ENCODE results near the gene TMEM185B. TPM values are rescaled to one million over a fixed set of nuclear protein-coding genes. Genes with fewer than 3 reads are reported as not detected.
"Not testable (repeated sequence)": the region's sequence is repeated elsewhere in the genome, so short reads cannot be mapped to it uniquely, and the experiment has no call there.

TMEM185B gene
- total RNA-seq, 4 donors from 2014 or later: 12.1 to 23.2 (median 17.8) TPM

GRCh38 chr2:120261387-120262006 lies 38.3 kb upstream of the TMEM185B start:
- Histone ChIP-seq H3K4me1 (peaks cover 0 to 11% (median 2%) of the 10 kb centered on the region in 4 donors), H3K36me3 (no peaks in the 10 kb centered on the region), H3K9me3 (no peaks in the 10 kb centered on the region), H3K4me3 (no peak overlapping the region), H3K27me3 (no peaks in the 10 kb centered on the region), H3K27ac (no peak overlapping the region)
- no peak for DNase-seq
- intact Hi-C loops (cut with DNase I; ENCODE audit: low total_unique reads) (no loop called here), in situ Hi-C loops (cut with MboI; ENCODE audit: low pct_ligation_motif_present in 1 of 4, low pct_unique_long_range_greater_than_20kb in 1 of 4, low sequenced_read_pairs in 3 of 4) (no loop called here)
- TF ChIP-seq, protein P1, sequence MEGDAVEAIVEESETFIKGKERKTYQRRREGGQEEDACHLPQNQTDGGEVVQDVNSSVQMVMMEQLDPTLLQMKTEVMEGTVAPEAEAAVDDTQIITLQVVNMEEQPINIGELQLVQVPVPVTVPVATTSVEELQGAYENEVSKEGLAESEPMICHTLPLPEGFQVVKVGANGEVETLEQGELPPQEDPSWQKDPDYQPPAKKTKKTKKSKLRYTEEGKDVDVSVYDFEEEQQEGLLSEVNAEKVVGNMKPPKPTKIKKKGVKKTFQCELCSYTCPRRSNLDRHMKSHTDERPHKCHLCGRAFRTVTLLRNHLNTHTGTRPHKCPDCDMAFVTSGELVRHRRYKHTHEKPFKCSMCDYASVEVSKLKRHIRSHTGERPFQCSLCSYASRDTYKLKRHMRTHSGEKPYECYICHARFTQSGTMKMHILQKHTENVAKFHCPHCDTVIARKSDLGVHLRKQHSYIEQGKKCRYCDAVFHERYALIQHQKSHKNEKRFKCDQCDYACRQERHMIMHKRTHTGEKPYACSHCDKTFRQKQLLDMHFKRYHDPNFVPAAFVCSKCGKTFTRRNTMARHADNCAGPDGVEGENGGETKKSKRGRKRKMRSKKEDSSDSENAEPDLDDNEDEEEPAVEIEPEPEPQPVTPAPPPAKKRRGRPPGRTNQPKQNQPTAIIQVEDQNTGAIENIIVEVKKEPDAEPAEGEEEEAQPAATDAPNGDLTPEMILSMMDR (IDR thresholded peaks at IDR 0.05): no peak
- TF ChIP-seq POLR2A (IDR thresholded peaks at IDR 0.05) (no peak), EP300 (IDR thresholded peaks at IDR 0.05; ENCODE audit: low read depth) (no peak), POLR2AphosphoS5 (IDR thresholded peaks at IDR 0.05) (no peak)
- WGBS, 2 donors (ENCODE audit: low coverage in 1 of 2): 74 to 96% methylated on average over 6 of the region's 6 CpGs

DNA sequence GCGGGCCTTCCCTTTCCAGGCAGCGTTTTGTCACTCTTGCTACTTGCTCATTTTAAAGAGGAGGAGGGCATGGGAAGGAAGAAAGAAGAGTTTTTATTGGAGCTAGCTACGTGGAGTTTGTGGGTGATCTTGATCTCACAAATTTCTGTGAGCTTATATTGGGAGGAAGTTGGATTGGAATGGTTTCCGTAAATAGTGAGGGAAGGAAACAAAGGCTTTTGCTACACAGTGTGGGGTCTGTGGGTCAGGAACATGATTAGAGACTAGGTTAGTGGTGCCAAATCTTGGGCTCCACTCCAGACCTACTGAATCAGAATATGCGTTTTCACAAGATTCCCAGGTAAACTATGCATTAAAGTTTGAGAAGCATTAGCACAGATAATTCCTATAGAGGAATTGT lies 37.5 kb upstream of the TMEM185B start:
- Histone ChIP-seq H3K36me3 (no peaks in the 10 kb centered on the region), H3K27ac (no peak overlapping the region), H3K9me3 (no peaks in the 10 kb centered on the region), H3K27me3 (no peaks in the 10 kb centered on the region), H3K4me1 (peaks cover 0 to 14% (median 2%) of the 10 kb centered on the region in 4 donors), H3K4me3 (no peak overlapping the region)
- intact Hi-C loops (cut with DNase I; ENCODE audit: low total_unique reads): no loop called here
- TF ChIP-seq POLR2AphosphoS5 (IDR thresholded peaks at IDR 0.05): no peak
- no peak for TF ChIP-seq POLR2A (IDR thresholded peaks at IDR 0.05)
- no peak for TF ChIP-seq EP300 (IDR thresholded peaks at IDR 0.05; ENCODE audit: low read depth)
- TF ChIP-seq, protein P1 (IDR thresholded peaks at IDR 0.05): no peak
- no peak for DNase-seq
- in situ Hi-C loops (cut with MboI; ENCODE audit: low pct_ligation_motif_present in 1 of 4, low pct_unique_long_range_greater_than_20kb in 1 of 4, low sequenced_read_pairs in 3 of 4): no loop called here
- WGBS, 2 donors (ENCODE audit: low coverage in 1 of 2): 79 to 91% methylated on average over 4 to 5 of the region's 5 CpGs

DNA sequence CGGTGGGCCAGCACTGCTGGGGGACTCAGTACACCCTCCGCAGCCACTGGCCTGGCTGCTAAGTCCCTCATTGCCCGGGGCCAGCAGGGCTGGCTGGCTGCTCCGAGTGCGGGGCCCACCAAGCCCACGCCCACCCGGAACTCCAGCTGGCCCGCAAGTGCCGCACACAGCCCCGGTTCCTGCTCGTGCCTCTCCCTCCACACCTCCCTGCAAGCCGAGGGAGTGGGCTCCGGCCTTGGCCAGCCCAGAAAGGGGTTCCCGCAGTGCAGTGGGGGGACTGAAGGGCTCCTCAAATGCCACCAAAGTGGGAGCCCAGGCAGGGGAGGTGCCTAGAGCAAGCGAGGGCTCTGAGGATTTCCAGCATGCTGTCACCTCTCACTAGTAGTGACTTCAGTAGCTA lies 36.7 kb upstream of the TMEM185B start:
- H3K9me3 ChIP-seq; DNase-seq; in situ Hi-C loops (cut with MboI; ENCODE audit: low pct_ligation_motif_present in 1 of 4, low pct_unique_long_range_greater_than_20kb in 1 of 4, low sequenced_read_pairs in 3 of 4); H3K27me3 ChIP-seq; H3K27ac ChIP-seq; H3K36me3 ChIP-seq; H3K4me3 ChIP-seq: not testable (repeated sequence)
- H3K4me1 ChIP-seq: peaks cover 0 to 14% (median 2%) of the 10 kb centered on the region in 4 donors
- intact Hi-C loops (cut with DNase I; ENCODE audit: low total_unique reads): loop anchor here (10.0 kb wide), 1 partner anchor 55 kb away; no protein-coding TSS in a partner anchor
- WGBS, 2 donors (ENCODE audit: low coverage in 1 of 2): 99% methylated on average over 9 of the region's 15 CpGs; no CpG with 5 or more reads in 1 of the 2 donors

- in situ Hi-C loops (cut with MboI; ENCODE audit: low pct_ligation_motif_present in 1 of 4, low pct_unique_long_range_greater_than_20kb in 1 of 4, low sequenced_read_pairs in 3 of 4) (no loop called here), intact Hi-C loops (cut with DNase I; ENCODE audit: low total_unique reads) (loop anchor here (10.0 kb wide), 1 partner anchor 57 kb away; no protein-coding TSS in a partner anchor)
These were observed 35.0 kb upstream of the TMEM185B start for GRCh38 chr2:120258196-120258595.

More at GRCh38 chr2:120258196-120258595, 35.0 kb upstream of the TMEM185B start:
- H3K36me3 ChIP-seq: no peaks in the 10 kb centered on the region
- no peak overlapping the region for H3K4me3 ChIP-seq
- no peaks in the 10 kb centered on the region for H3K27me3 ChIP-seq
- no peaks in the 10 kb centered on the region for H3K9me3 ChIP-seq
- 84 to 96% methylated on average over 4 to 9 of the region's 9 CpGs for WGBS, 2 donors (ENCODE audit: low coverage in 1 of 2)
- H3K27ac ChIP-seq: no peak overlapping the region
- H3K4me1 ChIP-seq: peaks cover 0 to 25% (median 10%) of the 10 kb centered on the region in 4 donors
- no peak for DNase-seq
- TF ChIP-seq POLR2AphosphoS5 (IDR thresholded peaks at IDR 0.05): no peak
- no peak for TF ChIP-seq EP300 (IDR thresholded peaks at IDR 0.05; ENCODE audit: low read depth)
- TF ChIP-seq, protein P1 (IDR thresholded peaks at IDR 0.05): no peak
- TF ChIP-seq POLR2A (IDR thresholded peaks at IDR 0.05): no peak
